DMS153 (cell line): Measurements from ENCODE around the gene DPPA2.
"Not testable (repeated sequence)": the region's sequence is repeated elsewhere in the genome, so short reads cannot be mapped to it uniquely, and the experiment has no call there.

Source experiments
- DNase-seq: peaks from one replicate; lab custom pipeline; 2025; lab: John Stamatoyannopoulos, UW

The DPPA2 gene, protein sequence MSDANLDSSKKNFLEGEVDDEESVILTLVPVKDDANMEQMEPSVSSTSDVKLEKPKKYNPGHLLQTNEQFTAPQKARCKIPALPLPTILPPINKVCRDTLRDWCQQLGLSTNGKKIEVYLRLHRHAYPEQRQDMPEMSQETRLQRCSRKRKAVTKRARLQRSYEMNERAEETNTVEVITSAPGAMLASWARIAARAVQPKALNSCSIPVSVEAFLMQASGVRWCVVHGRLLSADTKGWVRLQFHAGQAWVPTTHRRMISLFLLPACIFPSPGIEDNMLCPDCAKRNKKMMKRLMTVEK

DNA sequence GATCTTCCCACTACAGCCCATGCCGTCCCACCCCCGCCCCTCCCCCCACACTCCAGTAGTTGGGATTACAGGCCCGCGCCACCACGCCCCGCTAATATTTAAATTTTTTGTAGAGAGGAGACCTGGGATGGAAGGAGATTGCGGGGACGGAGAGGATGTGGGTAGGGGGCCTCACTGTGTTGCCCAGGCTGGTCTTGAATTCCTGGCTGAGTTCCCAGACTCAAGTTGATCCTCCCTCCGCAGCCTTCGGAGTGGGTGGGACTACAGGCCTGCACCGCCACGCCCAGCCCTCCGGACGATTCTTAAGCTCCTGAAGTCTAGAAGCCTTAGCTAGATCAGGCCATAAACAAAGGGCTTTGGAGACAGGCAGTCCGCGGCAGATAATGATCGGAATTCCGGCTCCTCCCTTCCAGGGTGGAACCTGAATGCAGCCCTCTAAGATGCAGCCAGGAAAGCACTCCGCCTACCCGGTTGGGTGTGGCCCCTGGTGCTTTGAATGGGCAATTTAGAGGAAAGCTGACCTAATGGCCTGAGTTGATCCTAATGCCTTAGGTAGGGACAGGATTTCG lies at the start of gene DPPA2:
Gene DPPA2, minus strand, starts transcription at position 356 of the 569 bp plus-strand sequence. CDS start 1,975 bp downstream, outside the sequence.
- DNase-seq: no peak

DNA sequence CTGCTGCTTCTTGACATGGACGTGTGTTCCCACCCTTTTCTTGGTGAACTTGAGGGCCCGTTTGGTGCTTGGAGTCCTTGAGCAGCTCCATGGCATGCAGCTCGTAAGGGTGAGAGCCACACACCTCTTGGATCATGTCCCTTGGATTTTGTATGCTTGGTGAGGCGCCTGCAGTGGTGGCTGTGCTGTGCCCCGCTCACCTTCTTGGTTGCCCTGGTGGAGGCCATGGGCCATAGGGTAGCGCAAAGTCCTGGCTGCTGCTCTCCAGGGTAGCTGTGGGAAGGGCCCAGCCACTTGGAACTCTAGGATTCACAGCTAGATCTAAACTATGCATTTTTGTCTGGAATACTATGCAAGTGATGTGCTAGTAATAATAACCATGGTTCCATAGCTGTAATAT lies 47.8 kb upstream of the DPPA2 start:
- no peak for DNase-seq

DNA sequence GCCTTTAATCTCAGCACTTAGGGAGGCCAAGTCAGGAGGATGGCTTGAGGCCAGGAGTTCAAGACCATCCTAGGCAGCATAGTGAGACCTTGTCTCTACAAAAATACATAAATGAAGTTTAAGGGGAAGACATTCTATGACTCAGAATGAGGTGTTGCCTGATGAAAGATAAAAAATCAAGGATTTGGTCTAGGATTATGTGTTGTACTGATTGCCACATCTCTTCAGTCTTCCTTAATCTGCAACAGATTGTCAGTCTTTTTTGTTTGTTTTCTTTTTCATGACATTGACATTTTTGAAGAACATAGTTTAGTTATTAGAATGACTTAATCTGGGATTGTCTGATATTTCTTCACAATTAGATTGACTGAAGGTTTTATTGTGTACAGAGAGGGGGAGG lies 47.3 kb upstream of the DPPA2 start:
- no peak for DNase-seq

DNA sequence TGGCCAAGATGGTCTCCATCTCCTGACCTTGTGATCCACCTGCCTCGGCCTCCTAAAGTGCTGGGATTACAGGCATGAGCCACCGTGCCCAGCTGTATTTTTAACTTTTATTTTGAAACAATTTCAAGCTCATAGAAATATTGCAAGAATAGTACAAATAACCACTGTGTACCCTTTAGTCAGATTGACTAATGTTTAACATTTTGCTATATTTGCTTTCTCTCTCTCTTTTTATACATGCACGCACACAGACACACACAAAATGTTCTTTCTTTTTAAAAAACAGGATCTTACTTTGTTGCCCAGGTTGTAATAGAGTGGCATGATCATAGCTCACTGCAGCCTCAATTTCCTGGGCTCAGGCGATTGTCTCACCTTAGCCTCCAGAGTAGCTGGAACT lies 46.5 kb upstream of the DPPA2 start:
- DNase-seq: no peak

- not testable (repeated sequence) for DNase-seq
Measured at GRCh38 chr3:109358809-109359208, 42.5 kb upstream of the DPPA2 start.

DNA sequence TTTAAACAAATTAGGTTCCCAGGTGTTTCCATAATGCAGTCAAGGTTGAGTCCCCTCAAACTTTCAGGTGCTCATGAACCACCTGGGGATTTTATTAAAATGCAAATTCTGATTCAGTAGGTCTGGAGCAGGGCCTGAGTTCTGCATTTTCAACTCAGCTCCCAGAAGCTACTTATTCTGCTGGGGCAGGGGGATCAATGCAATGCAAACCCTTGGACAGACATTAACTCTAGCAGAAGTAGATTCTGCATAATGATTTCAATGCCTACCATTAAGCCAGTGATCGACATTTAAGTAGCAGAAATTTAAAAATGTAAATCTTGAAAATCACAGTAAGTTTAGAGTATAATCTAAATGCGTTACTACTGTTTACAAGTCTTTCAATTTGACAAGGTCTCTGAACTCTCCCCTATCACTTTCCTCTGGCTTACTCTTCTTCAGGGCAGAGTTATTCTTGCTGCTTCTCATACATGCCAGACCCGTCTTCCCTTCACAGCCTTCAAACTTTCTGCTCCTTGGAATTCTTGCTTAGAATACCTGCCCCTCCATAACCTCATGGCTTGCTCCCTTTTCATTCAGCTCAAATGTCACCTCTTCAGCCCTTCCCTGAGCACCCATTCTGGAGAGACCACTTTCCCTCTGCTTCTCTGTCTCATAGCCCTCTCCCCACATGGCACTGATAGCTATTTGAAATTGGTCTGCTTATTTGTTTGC lies 40.3 kb upstream of the DPPA2 start:
- DNase-seq: no peak

GRCh38 chr3:109355625-109356441 lies 39.5 kb upstream of the DPPA2 start:
- no peak for DNase-seq

GRCh38 chr3:109353057-109353456 lies 36.7 kb upstream of the DPPA2 start:
- DNase-seq: no peak

GRCh38 chr3:109351231-109351630 lies 34.9 kb upstream of the DPPA2 start:
- no peak for DNase-seq

DNA sequence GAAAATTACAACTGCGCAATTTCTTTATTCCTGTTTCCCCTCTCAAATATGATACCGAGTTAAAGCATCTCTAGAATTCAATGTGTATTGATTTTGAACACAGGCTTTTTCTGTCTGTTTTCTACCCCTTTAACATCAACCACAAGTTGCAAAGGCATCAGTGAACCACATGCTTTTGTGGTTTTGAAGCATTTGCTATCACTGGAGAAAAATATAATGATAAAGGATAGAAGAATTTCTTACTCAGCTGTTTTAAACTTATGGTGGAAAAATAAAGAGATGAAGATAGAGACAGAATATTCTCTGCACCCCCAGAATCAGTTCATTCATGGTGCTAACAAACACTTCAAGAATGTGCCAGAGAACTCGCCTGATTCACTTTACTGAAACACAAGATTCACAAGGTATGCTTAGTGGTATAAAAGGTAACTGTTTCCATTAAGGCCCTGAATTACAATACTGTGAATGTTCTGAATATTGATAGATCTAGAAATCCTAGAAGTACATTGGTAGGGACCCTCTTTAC lies 30.5 kb upstream of the DPPA2 start:
- DNase-seq: no peak

GRCh38 chr3:109346099-109346498 lies 29.8 kb upstream of the DPPA2 start:
- DNase-seq: no peak

- no peak for DNase-seq
Measured at GRCh38 chr3:109339714-109340648, 23.7 kb upstream of the DPPA2 start.

DNA sequence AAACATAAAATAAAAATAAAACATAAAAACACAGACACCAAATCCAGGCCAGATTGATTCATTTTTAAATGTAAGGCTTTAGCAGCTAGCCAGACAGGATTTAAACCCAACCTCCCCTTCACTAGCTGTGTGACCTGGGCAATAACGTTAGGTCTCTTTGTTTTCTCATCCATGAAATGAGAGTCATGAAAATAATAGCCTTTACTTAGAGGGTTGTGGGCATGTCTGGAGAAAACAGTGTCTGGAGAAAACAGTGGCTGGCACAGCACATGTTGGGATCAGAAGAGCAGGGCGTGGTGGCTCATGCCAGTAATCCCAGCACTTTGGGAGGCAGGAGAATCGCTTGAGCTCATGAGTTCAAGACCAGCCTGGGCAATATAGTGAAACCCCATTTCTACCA lies 22.9 kb upstream of the DPPA2 start:
- DNase-seq: no peak

- no peak for DNase-seq
Measured at GRCh38 chr3:109338322-109338721, 22.0 kb upstream of the DPPA2 start.

- no peak for DNase-seq
Measured at GRCh38 chr3:109337393-109337792, 21.1 kb upstream of the DPPA2 start, which contains the start of gene DPPA4. Gene DPPA4 (minus strand): TSS chr3:109337546. CDS start chr3:109337517, 29 bp downstream.

DNA sequence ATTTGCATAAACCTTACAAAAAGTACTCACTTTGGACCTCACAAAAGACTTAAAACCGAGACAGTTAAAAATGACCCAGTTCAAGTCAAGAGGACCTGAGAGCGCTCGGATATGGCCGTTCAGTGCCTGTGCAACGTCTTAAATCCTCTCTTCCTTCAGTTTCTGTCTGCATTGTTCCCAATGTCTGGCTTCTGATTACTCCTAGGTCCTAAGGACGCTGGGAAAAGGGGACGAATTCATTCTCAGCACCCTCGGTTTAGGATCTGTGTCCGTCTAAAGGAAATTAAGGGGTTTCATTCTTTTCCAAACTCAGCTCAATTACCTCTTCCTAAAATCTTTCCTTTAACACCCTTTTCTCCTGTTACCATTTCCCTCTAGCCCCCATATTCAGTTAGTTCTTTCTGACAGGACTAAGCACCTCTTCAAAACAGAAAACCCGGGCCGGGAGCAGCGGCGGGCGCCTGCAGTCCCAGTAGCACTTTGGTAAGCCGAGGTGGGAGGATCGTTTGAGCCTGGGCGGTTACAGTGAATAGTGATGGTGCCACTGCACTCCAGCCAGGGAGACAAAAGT lies 20.1 kb upstream of the DPPA2 start:
- no peak for DNase-seq

GRCh38 chr3:109334572-109334971 lies 18.3 kb upstream of the DPPA2 start:
- DNase-seq: no peak

- DNase-seq: no peak
Measured at GRCh38 chr3:109331692-109332091, 15.4 kb upstream of the DPPA2 start.

- no peak for DNase-seq
Measured at GRCh38 chr3:109330405-109330804, 14.1 kb upstream of the DPPA2 start.

GRCh38 chr3:109328202-109328601 lies 11.9 kb upstream of the DPPA2 start:
- no peak for DNase-seq

- DNase-seq: no peak
Measured at GRCh38 chr3:109325657-109326056, 9.3 kb upstream of the DPPA2 start.
